Suppressor macrophage (primary cell): ENCODE results near the gene HTR3D.
A peak's percentile ranks its signal among the peaks of the same experiment; 100 is the strongest.

Source experiments
- DNase-seq, 4 experiments: peaks; one replicate each; pipeline ENCODE4 v3.0.0-alpha.2; 2020 to 2022
- total RNA-seq, 17 experiments: gene quantifications; one replicate each; lab custom pipeline; 2026; ENCODE audit warnings: mixed read lengths in 6 of 17, inconsistent platforms in 3 of 17; lab: John Stamatoyannopoulos, UW

Gene HTR3D
- total RNA-seq: 0 to 1.4 (median 0) reads per million in 17 experiments

GRCh38 chr3:184031187-184031792, at the start of gene HTR3D:
TSS of gene HTR3D (plus strand) at chr3:184031742. CDS start at chr3:184031742, 0 bp downstream.
- DNase-seq: peak in 3 of 4 experiments; percentile 12 to 44 (median 44)

GRCh38 chr3:183981990-183982644, 49.4 kb upstream of the HTR3D start:
- no peak for DNase-seq

GRCh38 chr3:183984127-183984740, 47.3 kb upstream of the HTR3D start:
- DNase-seq: no peak

- no peak for DNase-seq
Measured at GRCh38 chr3:183984749-183985729, 46.5 kb upstream of the HTR3D start.

- DNase-seq: no peak
Measured at GRCh38 chr3:183987000-183987600, 44.4 kb upstream of the HTR3D start.

- no peak for DNase-seq
Measured at GRCh38 chr3:183988216-183988790, 43.2 kb upstream of the HTR3D start.

GRCh38 chr3:183991403-183991802, 40.1 kb upstream of the HTR3D start:
- DNase-seq: no peak

- DNase-seq: peak in 3 of 4 experiments; percentile 40 to 58 (median 48)
Measured at GRCh38 chr3:184001761-184002160, 29.8 kb upstream of the HTR3D start.

- DNase-seq: no peak
Measured at GRCh38 chr3:184002469-184002868, 29.1 kb upstream of the HTR3D start.

- peak in 1 of 4 experiments; percentile 7 for DNase-seq
Measured at GRCh38 chr3:184003187-184003967, 28.2 kb upstream of the HTR3D start.

- peak; percentile 72 to 95 (median 89) for DNase-seq
Measured at GRCh38 chr3:184004476-184004875, 27.1 kb upstream of the HTR3D start.

- peak; percentile 76 to 90 (median 86) for DNase-seq
Measured at GRCh38 chr3:184005941-184006507, 25.5 kb upstream of the HTR3D start.

GRCh38 chr3:184007143-184007813, 24.3 kb upstream of the HTR3D start:
- peak in 3 of 4 experiments; percentile 38 to 54 (median 52) for DNase-seq

GRCh38 chr3:184008161-184008560, 23.4 kb upstream of the HTR3D start:
- DNase-seq: peak; percentile 12 to 70 (median 42)

- DNase-seq: no peak
Measured at GRCh38 chr3:184011230-184011876, 20.2 kb upstream of the HTR3D start.

- no peak for DNase-seq
Measured at GRCh38 chr3:184011937-184012889, 19.3 kb upstream of the HTR3D start.

GRCh38 chr3:184015381-184016019, 16.0 kb upstream of the HTR3D start:
- DNase-seq: no peak

- DNase-seq: peak in 2 of 4 experiments; percentile 22 to 26
Measured at GRCh38 chr3:184016169-184016570, 15.4 kb upstream of the HTR3D start.
